H1 (cell line): Measurements from ENCODE around the gene JUP. TPM values are rescaled to one million over a fixed set of nuclear protein-coding genes. Genes with fewer than 3 reads are reported as not detected.

ENCODE experiments used
- CTCF ChIA-PET: fragments of 300-600 bp; sonication (Branson Sonifier 250); formaldehyde crosslinking; loops from one replicate; lab custom pipeline; 2021; ENCODE audit not compliant: partially characterized antibody; lab: Charles Lee
- POLR2A ChIA-PET: fragments of 300-600 bp; sonication (Branson Sonifier 250); formaldehyde crosslinking; loops from one replicate; lab custom pipeline; 2021; ENCODE audit warnings: inconsistent platforms; ENCODE audit not compliant: partially characterized antibody; lab: Charles Lee
- DNase-seq, 2 experiments: peaks; one replicate each; pipeline versions ENCODE4 v3.0.0 to v3.0.0-alpha.2; 2010 to 2022; ENCODE audit warnings: low spot score in 2 of 2, low read depth in 1 of 2, mixed read lengths in 1 of 2
- FAIRE-seq: peaks from 2 replicates; lab custom pipeline; 2011; peaks lifted over from hg19 to GRCh38; lab: Jason Lieb, UNC
- H2AFZ ChIP-seq: 2 replicates; pipeline ENCODE4 v1.8.1; 2012; ENCODE audit warnings: low read length, inconsistent platforms
- H2AK5ac ChIP-seq: 2 replicates; pipeline ENCODE4 v1.6.1; 2013; ENCODE audit warnings: low read depth, low read length
- H2BK120ac ChIP-seq: replicated peaks from 2 replicates; pipeline ENCODE3; 2013; ENCODE audit warnings: low read depth, low read length, inconsistent platforms
- H2BK12ac ChIP-seq: 2 replicates; pipeline ENCODE4 v1.6.1; 2013; ENCODE audit warnings: low read depth, low read length
- H2BK15ac ChIP-seq: 2 replicates; pipeline ENCODE4 v1.6.1; 2013; ENCODE audit warnings: low read length
- H2BK20ac ChIP-seq: 2 replicates; pipeline ENCODE4 v1.6.1; 2013; ENCODE audit warnings: low read length
- H2BK5ac ChIP-seq: 2 replicates; pipeline ENCODE4 v1.6.1; 2013; ENCODE audit warnings: low read depth, low read length
- H3K14ac ChIP-seq: 2 replicates; pipeline ENCODE4 v1.6.1; 2013; ENCODE audit warnings: inconsistent platforms; ENCODE audit not compliant: insufficient read length
- H3K18ac ChIP-seq: 2 replicates; pipeline ENCODE4 v1.6.1; 2013; ENCODE audit warnings: low read length; ENCODE audit errors: extremely low read depth
- H3K23ac ChIP-seq: 2 replicates; pipeline ENCODE4 v1.6.1; 2013; ENCODE audit warnings: inconsistent platforms; ENCODE audit not compliant: insufficient read length
- H3K23me2 ChIP-seq: 2 replicates; pipeline ENCODE4 v1.6.1; 2013; ENCODE audit warnings: low read depth, low read length
- H3K27ac ChIP-seq: 2 replicates; pipeline ENCODE4 v1.6.1; 2011; ENCODE audit warnings: low read depth, low read length, inconsistent platforms
- H3K27me3 ChIP-seq, 4 experiments: replicated peaks in 1 of 4; 1 replicate in 1 of 4; 2 replicates in 3 of 4; pipeline versions ENCODE4 v1.6.1 to v1.8.1; 2011 to 2013; ENCODE audit warnings: low read length in 3 of 4, mild to moderate bottlenecking in 3 of 4, inconsistent platforms in 2 of 4, mixed read lengths in 2 of 4, moderate library complexity in 1 of 4; ENCODE audit not compliant: control insufficient read depth in 3 of 4, insufficient read depth in 3 of 4; ENCODE audit errors: extremely low read depth in 1 of 4
- H3K36me3 ChIP-seq, 4 experiments: 2 replicates each; pipeline versions ENCODE4 v1.6.1 to v1.8.1; 2011 to 2013; ENCODE audit warnings: mild to moderate bottlenecking in 4 of 4, low read length in 3 of 4, moderate library complexity in 2 of 4, control low read depth in 1 of 4, inconsistent platforms in 1 of 4; ENCODE audit not compliant: insufficient read depth in 4 of 4, control insufficient read depth in 2 of 4
- H3K4ac ChIP-seq: replicated peaks from 2 replicates; pipeline ENCODE3; 2013; ENCODE audit warnings: low read length, low read depth, mixed read lengths, inconsistent platforms; ENCODE audit not compliant: insufficient read length
- H3K4me1 ChIP-seq, 4 experiments: replicated peaks in 1 of 4; 1 replicate in 1 of 4; 2 replicates in 3 of 4; pipeline versions ENCODE4 v1.6.1 to v1.8.1; 2011 to 2013; ENCODE audit warnings: low read length in 3 of 4, inconsistent platforms in 2 of 4, mixed read lengths in 1 of 4; ENCODE audit not compliant: insufficient read depth in 4 of 4, control insufficient read depth in 3 of 4
- H3K4me2 ChIP-seq, 2 experiments: 2 replicates each; pipeline versions ENCODE4 v1.6.1 to v1.8.1; 2011 to 2013; ENCODE audit warnings: low read depth in 2 of 2, low read length in 2 of 2, control low read depth in 1 of 2, inconsistent platforms in 1 of 2, mild to moderate bottlenecking in 1 of 2; ENCODE audit not compliant: insufficient read depth in 1 of 2
- H3K4me3 ChIP-seq, 4 experiments: fragments of 200-600, 300-600 bp in 1 of 4; sonication (generic), shearing (Covaris generic), sonication (Bioruptor Twin) in 1 of 4; 2 replicates each; pipeline versions ENCODE4 v1.5.1 to v1.8.1; 2011 to 2016; ENCODE audit warnings: low read length in 4 of 4, low read depth in 3 of 4, control low read depth in 2 of 4, inconsistent platforms in 2 of 4, mild to moderate bottlenecking in 2 of 4, mixed read lengths in 1 of 4, moderate library complexity in 1 of 4; ENCODE audit not compliant: insufficient read depth in 2 of 4; ENCODE audit errors: extremely low read depth in 1 of 4
- H3K56ac ChIP-seq: replicated peaks from 2 replicates; pipeline ENCODE3; 2013; ENCODE audit warnings: low read depth, mild to moderate bottlenecking, mixed read lengths, low read length, inconsistent platforms; ENCODE audit not compliant: insufficient read length
- H3K79me1 ChIP-seq: 2 replicates; pipeline ENCODE4 v1.6.1; 2013; ENCODE audit warnings: low read depth, low read length, control low read depth
- H3K79me2 ChIP-seq, 2 experiments: 2 replicates each; pipeline versions ENCODE4 v1.6.1 to v1.8.1; 2012 to 2013; ENCODE audit warnings: low read length in 2 of 2, mild to moderate bottlenecking in 2 of 2, inconsistent platforms in 1 of 2; ENCODE audit not compliant: insufficient read depth in 2 of 2, control insufficient read depth in 1 of 2
- H3K9ac ChIP-seq, 4 experiments: replicated peaks in 1 of 4; 1 replicate in 1 of 4; 2 replicates in 3 of 4; pipeline versions ENCODE4 v1.6.1 to v1.8.1; 2011 to 2013; ENCODE audit warnings: low read depth in 3 of 4, low read length in 3 of 4, control low read depth in 2 of 4, mild to moderate bottlenecking in 2 of 4, moderate library complexity in 2 of 4, inconsistent platforms in 1 of 4; ENCODE audit errors: extremely low read depth in 1 of 4
- H3K9me3 ChIP-seq, 2 experiments: 2 replicates each; pipeline versions ENCODE4 v1.6.1 to v1.8.1; 2012 to 2013; ENCODE audit warnings: mild to moderate bottlenecking in 2 of 2, moderate library complexity in 2 of 2, control low read depth in 1 of 2, inconsistent platforms in 1 of 2, low read depth in 1 of 2, low read length in 1 of 2, mixed read lengths in 1 of 2; ENCODE audit not compliant: insufficient read depth in 2 of 2
- H4K20me1 ChIP-seq, 2 experiments: replicated peaks in 1 of 2; 2 replicates each; pipeline versions ENCODE3 to v1.8.1; 2011 to 2013; ENCODE audit warnings: inconsistent platforms in 2 of 2, low read length in 2 of 2, mild to moderate bottlenecking in 1 of 2; ENCODE audit not compliant: insufficient read depth in 2 of 2, control insufficient read depth in 1 of 2
- H4K5ac ChIP-seq: 2 replicates; pipeline ENCODE4 v1.6.1; 2013; ENCODE audit warnings: low read length, low read depth, mixed read lengths, inconsistent platforms; ENCODE audit not compliant: insufficient read length
- H4K8ac ChIP-seq: 2 replicates; pipeline ENCODE4 v1.8.0; 2013; ENCODE audit warnings: mild to moderate bottlenecking, moderate library complexity, low read length, inconsistent platforms; ENCODE audit not compliant: insufficient read depth; ENCODE audit errors: extremely low read depth
- H4K91ac ChIP-seq: replicated peaks from 2 replicates; pipeline ENCODE3; 2013; ENCODE audit warnings: low read length, mixed read lengths, inconsistent platforms; ENCODE audit not compliant: insufficient read length
- EZH2 ChIP-seq: fragments of 200-600 bp; sonication (generic); IDR thresholded peaks from 2 replicates; pipeline ENCODE4 v1.7.1; 2012; ENCODE audit warnings: low read depth, mild to moderate bottlenecking, moderate library complexity, low read length, inconsistent platforms; ENCODE audit not compliant: severe bottlenecking
- RNF2 ChIP-seq: fragments of 200-900, 300-1000 bp; sonication (generic); IDR thresholded peaks from 2 replicates; pipeline ENCODE4 v1.7.1; 2016; ENCODE audit warnings: borderline replicate concordance, low read depth, mild to moderate bottlenecking, antibody characterized with exemption, low read length; ENCODE audit not compliant: poor library complexity, severe bottlenecking; ENCODE audit errors: missing control alignments
- TEAD4 ChIP-seq: IDR thresholded peaks from 2 replicates; pipeline ENCODE4 v1.6.1; 2012; ENCODE audit warnings: low read depth, low read length, inconsistent platforms, mixed read lengths
- WGBS, 2 experiments: shearing (Covaris generic) in 1 of 2; methylation state at CpG; one replicate each; pipeline versions ENCODE4 v1.1.6 to v1.1.7; 2013 to 2015; ENCODE audit warnings: low lambda C conversion rate in 2 of 2, mixed read lengths in 2 of 2, inconsistent platforms in 1 of 2, low coverage in 1 of 2, missing lambda C conversion rate in 1 of 2; ENCODE audit not compliant: insufficient replicate concordance in 2 of 2, insufficient coverage in 1 of 2, insufficient read length in 1 of 2; ENCODE audit errors: extremely low coverage in 1 of 2, missing lambda C conversion rate in 1 of 2; 5-methylcytosine and 5-hydroxymethylcytosine counted together
- polyA plus RNA-seq, 7 experiments: library from polyadenylated mRNA; depleted of rRNA in 3 of 7; stranded (reverse) in 5 of 7; unstranded in 2 of 7; fragments of >200 nt in 5 of 7; fragments of 200-250 nt in 2 of 7; gene quantifications; 1 replicate in 5 of 7; 2 replicates in 1 of 7; 4 replicates in 1 of 7; pipeline versions ENCODE4 v1.2.1 to v1.2.3, GENCODE V29; 2011 to 2013; ENCODE audit warnings: missing spikeins in 2 of 7, mixed read lengths in 2 of 7
- total RNA-seq: library from RNA; stranded (reverse); fragmentation: NEBNext Ultra II Directional; extraction: Animal tissue kit (Norgen Biotek cat#: 25700); gene quantifications from 2 replicates; pipeline ENCODE4 v1.2.1, GENCODE V29; 2021

The JUP gene
- total and polyA plus RNA-seq, 2 of the 8 experiments (the other 6 are each of a cell fraction or from before 2014, with no cell fraction given), result 62.8 to 102 TPM

GRCh38 chr17:41760878-41761277, 25.6 kb downstream of the JUP start:
- whole genome bisulfite sequencing, 2 experiments, result 88% methylated on average over 6 of the region's 6 CpGs; no CpG with 5 or more reads in 1 of the 2 experiments
- ChIA-PET POLR2A (interaction anchor here (1.1 to 1.9 kb wide), 3 partner anchors 8 to 11 kb away, joined by 4 to 8 read pairs (median 4); no protein-coding TSS in a partner anchor), CTCF (interaction anchor here (1.8 kb wide), 1 partner anchor 25 kb away, joined by 5 read pairs; the partner anchor contains the start of gene JUP)
- Histone ChIP-seq H3K4ac (no peak overlapping the region), H4K91ac (no peak overlapping the region), H3K18ac (no peak overlapping the region), H3K23ac (no peak overlapping the region), H3K4me2 (no peak overlapping the region), H4K8ac (no peak overlapping the region), H3K23me2 (no peaks in the 10 kb centered on the region; the same call in 1 of the 2 replicates), H3K79me2 (no peaks in the 10 kb centered on the region), H3K4me3 (no peak overlapping the region), H3K27ac (no peak overlapping the region), H2BK120ac (no peak overlapping the region), H3K9ac (no peak overlapping the region), H2AK5ac (no peak overlapping the region), H3K9me3 (no peaks in the 10 kb centered on the region), H2BK15ac (no peak overlapping the region), H2BK12ac (no peak overlapping the region), H3K36me3 (peaks cover 38 to 74% (median 58%) of the 10 kb centered on the region in 4 experiments; a peak in 7 of 8 replicates), H2BK5ac (no peak overlapping the region), H2AFZ (no peak overlapping the region), H2BK20ac (no peak overlapping the region), H3K4me1 (no peaks in the 10 kb centered on the region), H4K5ac (no peak overlapping the region), H4K20me1 (peaks cover 5 to 19% of the 10 kb centered on the region in 2 experiments), H3K27me3 (no peaks in the 10 kb centered on the region), H3K14ac (no peak overlapping the region), H3K56ac (no peak overlapping the region), H3K79me1 (0 out of 2 replicates have a peak, but pooled peaks cover 2% of the 10 kb centered on the region)
- no peak for FAIRE-seq
- no peak for TF ChIP-seq EZH2
- TF ChIP-seq RNF2, result no peak
- no peak for TF ChIP-seq TEAD4
- no peak for DNase-seq
